Endothelial cell of umbilical vein (primary cell): ENCODE results near the gene BEND2. TPM values are rescaled to one million over a fixed set of nuclear protein-coding genes. Genes with fewer than 3 reads are reported as not detected.
A peak's percentile ranks its signal among the peaks of the same experiment; 100 is the strongest.

ENCODE experiments used
- BruUV-seq: library from RNA; stranded (reverse); fragments of 400-500 nt; replicated peaks from 2 replicates; lab custom pipeline; 2021; lab: Mats Ljungman, UMichigan
- CTCF ChIA-PET: fragments of 300-600, 350-600 bp; sonication (Branson Sonifier 250); formaldehyde crosslinking; loops from one replicate; lab custom pipeline; 2021; ENCODE audit warnings: antibody characterized with exemption, inconsistent platforms; lab: Charles Lee
- POLR2A ChIA-PET: fragments of 300-600, 350-600 bp; sonication (Branson Sonifier 250); formaldehyde crosslinking; loops from one replicate; lab custom pipeline; 2021; ENCODE audit warnings: antibody characterized with exemption, inconsistent platforms; lab: Charles Lee
- DNase-seq: peaks from one replicate; pipeline ENCODE4 v3.0.0-alpha.2; 2011; ENCODE audit warnings: low read depth, low spot score
- FAIRE-seq: peaks from 2 replicates; lab custom pipeline; 2011; peaks lifted over from hg19 to GRCh38; lab: Jason Lieb, UNC
- H2AFZ ChIP-seq: 2 replicates; pipeline ENCODE4 v1.6.0; 2012; ENCODE audit warnings: low read depth, low read length, control low read depth, inconsistent platforms
- H3K27ac ChIP-seq: 2 replicates; pipeline ENCODE4 v1.5.1; 2011; ENCODE audit warnings: low read depth, mild to moderate bottlenecking, control low read depth, low read length, moderate library complexity; ENCODE audit not compliant: insufficient read depth
- H3K27me3 ChIP-seq, 2 experiments: 2 replicates each; pipeline versions ENCODE4 v1.6.0 to v1.6.1; 2011; ENCODE audit warnings: low read length in 2 of 2, mixed read lengths in 1 of 2; ENCODE audit not compliant: control insufficient read depth in 2 of 2, insufficient read depth in 2 of 2
- H3K36me3 ChIP-seq, 2 experiments: 2 replicates in 1 of 2; 3 replicates in 1 of 2; pipeline ENCODE4 v1.5.1; 2011; ENCODE audit warnings: low read length in 2 of 2, mild to moderate bottlenecking in 1 of 2, moderate library complexity in 1 of 2; ENCODE audit not compliant: control insufficient read depth in 2 of 2, insufficient read depth in 2 of 2; ENCODE audit errors: extremely low read depth in 1 of 2
- H3K4me1 ChIP-seq: 3 replicates; pipeline ENCODE4 v1.5.1; 2011; ENCODE audit warnings: mild to moderate bottlenecking, low read length; ENCODE audit not compliant: control insufficient read depth, insufficient read depth; ENCODE audit errors: extremely low read depth
- H3K4me2 ChIP-seq: 2 replicates; pipeline ENCODE4 v1.6.1; 2011; ENCODE audit warnings: low read length, control low read depth, mixed read lengths; ENCODE audit not compliant: insufficient read depth
- H3K4me3 ChIP-seq, 3 experiments: fragments of 200-600 bp in 1 of 3; sonication (generic), shearing (Covaris generic) in 1 of 3; replicated peaks in 1 of 3; 2 replicates each; pipeline ENCODE4 v1.5.1; 2011 to 2016; ENCODE audit warnings: control low read depth in 3 of 3, low read length in 3 of 3, mild to moderate bottlenecking in 2 of 3, inconsistent platforms in 1 of 3, low read depth in 1 of 3, moderate library complexity in 1 of 3; ENCODE audit not compliant: insufficient read depth in 1 of 3
- H3K79me2 ChIP-seq: 2 replicates; pipeline ENCODE4 v1.6.0; 2012; ENCODE audit warnings: low read length, inconsistent platforms; ENCODE audit not compliant: control insufficient read depth, insufficient read depth
- H3K9ac ChIP-seq: replicated peaks from 2 replicates; pipeline ENCODE3; 2011; ENCODE audit warnings: low read length, control low read depth; ENCODE audit not compliant: insufficient read depth; ENCODE audit errors: extremely low read depth
- H3K9me1 ChIP-seq: replicated peaks from 3 replicates; pipeline ENCODE4 v1.6.0; 2011; ENCODE audit warnings: mild to moderate bottlenecking, low read length; ENCODE audit not compliant: control insufficient read depth, insufficient read depth; ENCODE audit errors: extremely low read depth
- H3K9me3 ChIP-seq: replicated peaks from 2 replicates; pipeline ENCODE4 v1.5.1; 2012; ENCODE audit warnings: low read length, inconsistent platforms; ENCODE audit not compliant: control insufficient read depth, insufficient read depth
- H4K20me1 ChIP-seq: replicated peaks from 2 replicates; pipeline ENCODE3; 2011; ENCODE audit warnings: mild to moderate bottlenecking, low read length; ENCODE audit not compliant: control insufficient read depth, insufficient read depth; ENCODE audit errors: extremely low read depth
- CTCF ChIP-seq, 2 donors: IDR thresholded peaks; 1 replicate in 1 of 2; 2 replicates in 1 of 2; pipeline ENCODE4 v1.5.1; 2011; ENCODE audit warnings: low read length in 2 of 2, mild to moderate bottlenecking in 2 of 2, moderate library complexity in 2 of 2, control low read depth in 1 of 2, inconsistent platforms in 1 of 2, low read depth in 1 of 2; ENCODE audit not compliant: insufficient read depth in 1 of 2; ENCODE audit errors: extremely low read depth in 1 of 2
- EZH2 ChIP-seq: IDR thresholded peaks from 2 replicates; pipeline ENCODE4 v1.6.1; 2012; ENCODE audit warnings: borderline replicate concordance, low read depth, mild to moderate bottlenecking, moderate library complexity, low read length, inconsistent platforms; ENCODE audit not compliant: severe bottlenecking
- FOS ChIP-seq: IDR thresholded peaks from 2 replicates; pipeline ENCODE4 v1.6.1; 2011; ENCODE audit warnings: mild to moderate bottlenecking, low read length, moderate library complexity, borderline replicate concordance; ENCODE audit not compliant: insufficient read depth
- GATA2 ChIP-seq: IDR thresholded peaks from 2 replicates; pipeline ENCODE4 v1.7.0; 2011; ENCODE audit warnings: low read depth, mild to moderate bottlenecking, moderate library complexity, mixed read lengths, low read length; ENCODE audit not compliant: insufficient read length, insufficient read depth
- JUN ChIP-seq: IDR thresholded peaks from 2 replicates; pipeline ENCODE4 v1.6.1; 2011; ENCODE audit warnings: borderline replicate concordance, low read depth; ENCODE audit not compliant: insufficient read length, insufficient read depth
- MAX ChIP-seq: IDR thresholded peaks from 2 replicates; pipeline ENCODE4 v1.6.1; 2011; ENCODE audit not compliant: insufficient read depth, insufficient read length
- MYC ChIP-seq: IDR thresholded peaks from one replicate; pipeline ENCODE4 v1.6.1; 2011; ENCODE audit warnings: mild to moderate bottlenecking, low read depth, low read length
- POLR2A ChIP-seq: IDR thresholded peaks from 2 replicates; pipeline ENCODE4 v1.6.1; 2012; ENCODE audit warnings: low read depth, mild to moderate bottlenecking, control low read depth, low read length
- POLR2AphosphoS5 ChIP-seq: IDR thresholded peaks from 2 replicates; pipeline ENCODE4 v1.6.1; 2012; ENCODE audit warnings: low read depth, mild to moderate bottlenecking, control low read depth, low read length, moderate library complexity; ENCODE audit not compliant: insufficient read depth
- dilution Hi-C: fragments of 300-500 bp; cut with MboI; formaldehyde crosslinking; loops from one replicate; pipeline ENCODE4 v1.15.0; 2019; ENCODE audit warnings: low sequenced_read_pairs; ENCODE audit not compliant: extremely low pct_ligation_motif_present
- intact Hi-C: fragments of 100-400 bp; cut with micrococcal nuclease; formaldehyde crosslinking; loops from one replicate; pipeline ENCODE4 v1.10.0; 2022
- polyA plus RNA-seq, 4 experiments: library from polyadenylated mRNA; depleted of rRNA in 3 of 4; stranded (reverse) in 3 of 4; unstranded in 1 of 4; fragments of >200 nt; gene quantifications; 2 replicates each; pipeline versions ENCODE4 v1.2.1 to v1.2.3, GENCODE V29; 2011 to 2012; ENCODE audit warnings: missing spikeins in 1 of 4
- total RNA-seq: library from RNA; stranded (reverse); gene quantifications from 2 replicates; pipeline ENCODE4 v1.2.3, GENCODE V29; 2021

Gene BEND2
- total and polyA plus RNA-seq, 2 donors (not counting 3 experiments of a cell fraction or from before 2014, with no cell fraction given), result not detected

GRCh38 chrX:18255059-18255458, 34.4 kb upstream of the BEND2 start:
- H3K9ac ChIP-seq, result no peak overlapping the region
- POLR2A ChIA-PET, result no interaction called here
- no peaks in the 10 kb centered on the region for H3K79me2 ChIP-seq
- no peaks in the 10 kb centered on the region for H3K9me3 ChIP-seq
- no peak overlapping the region for H3K4me2 ChIP-seq
- H3K9me1 ChIP-seq, result no peaks in the 10 kb centered on the region
- intact Hi-C loops, result no loop called here
- DNase-seq (no peak), FAIRE-seq (no peak)
- no peaks in the 10 kb centered on the region for H3K27me3 ChIP-seq
- H4K20me1 ChIP-seq, result no peaks in the 10 kb centered on the region
- no TSS peak for BruUV-seq
- no peaks in the 10 kb centered on the region for H3K4me1 ChIP-seq
- no peak overlapping the region for H3K27ac ChIP-seq
- no peaks in the 10 kb centered on the region for H3K36me3 ChIP-seq
- H3K4me3 ChIP-seq, result no peak overlapping the region
- no peak overlapping the region for H2AFZ ChIP-seq
- CTCF ChIA-PET, result no interaction called here
- dilution Hi-C loops, result no loop called here
- TF ChIP-seq EZH2 (no peak), FOS (no peak)

GRCh38 chrX:18252644-18253359, 32.1 kb upstream of the BEND2 start:
- Histone ChIP-seq H3K9me1 (no peaks in the 10 kb centered on the region), H3K4me3 (no peak overlapping the region), H3K9me3 (no peaks in the 10 kb centered on the region), H3K27me3 (no peaks in the 10 kb centered on the region), H4K20me1 (no peaks in the 10 kb centered on the region), H3K4me2 (no peak overlapping the region), H3K79me2 (no peaks in the 10 kb centered on the region), H2AFZ (no peak overlapping the region), H3K36me3 (no peaks in the 10 kb centered on the region), H3K4me1 (no peaks in the 10 kb centered on the region), H3K27ac (no peak overlapping the region), H3K9ac (no peak overlapping the region)
- FAIRE-seq (no peak), DNase-seq (peak; percentile 15)
- CTCF ChIA-PET, result no interaction called here
- POLR2A ChIA-PET, result no interaction called here
- intact Hi-C loops, result no loop called here
- no peak for TF ChIP-seq MYC
- TF ChIP-seq GATA2, result no peak
- TF ChIP-seq MAX, result no peak
- no peak for TF ChIP-seq FOS
- TF ChIP-seq JUN, result no peak
- TF ChIP-seq POLR2A, result no peak
- no peak for TF ChIP-seq CTCF (IDR thresholded peaks at IDR 0.05; ENCODE audit: extremely low read depth in 1 of 2, insufficient read depth in 1 of 2, low read depth in 1 of 2, low read length in 2 of 2)
- TF ChIP-seq EZH2, result no peak
- no peak for TF ChIP-seq POLR2AphosphoS5
- dilution Hi-C loops, result no loop called here
- no TSS peak for BruUV-seq
